Left lung (tissue), 14 donors: ENCODE results near the gene DENND1A. TPM values are rescaled to one million over a fixed set of nuclear protein-coding genes. Genes with fewer than 3 reads are reported as not detected.
A peak's percentile ranks its signal among the peaks of the same experiment; 100 is the strongest.
"Not testable (repeated sequence)": the region's sequence is repeated elsewhere in the genome, so short reads cannot be mapped to it uniquely, and the experiment has no call there.

ENCODE experiments used
- ATAC-seq: fragments of 200-7000 bp; cut with Tn5 transposase; one replicate; pipeline ENCODE4 v1.9.1; 2020; ENCODE audit warnings: moderate library complexity
- DNase-seq, 4 donors: peaks; one replicate each; pipeline ENCODE4 v3.0.0-alpha.2; 2013 to 2020
- H3K27ac ChIP-seq, 2 donors: fragments of 200-600 bp; sonication (generic) in 1 of 2; one replicate each; pipeline versions ENCODE4 v1.5.0 to v1.8.0; 2020 to 2021
- H3K27me3 ChIP-seq, 2 donors: fragments of 200-600 bp; sonication (generic) in 1 of 2; one replicate each; pipeline versions ENCODE4 v1.5.0 to v1.8.0; 2020 to 2021
- H3K36me3 ChIP-seq, 2 donors: fragments of 200-600 bp; sonication (generic) in 1 of 2; one replicate each; pipeline versions ENCODE4 v1.5.0 to v1.8.0; 2020 to 2021
- H3K4me1 ChIP-seq, 2 donors: fragments of 200-600 bp; one replicate each; pipeline ENCODE4 v1.8.0; 2021
- H3K4me3 ChIP-seq, 2 donors: fragments of 200-600 bp; sonication (generic) in 1 of 2; one replicate each; pipeline versions ENCODE4 v1.5.0 to v1.8.0; 2020 to 2021; ENCODE audit warnings: mild to moderate bottlenecking in 1 of 2
- H3K9me3 ChIP-seq, 2 donors: fragments of 200-600 bp; sonication (generic) in 1 of 2; one replicate each; pipeline versions ENCODE4 v1.5.0 to v1.8.0; 2020 to 2021
- intact Hi-C, 2 donors: fragments of 100-400 bp; cut with DNase I; formaldehyde crosslinking; loops; one replicate each; pipeline versions ENCODE4 v1.11.2 to v1.14.2; 2022
- long read RNA-seq, 12 donors: library from polyadenylated mRNA in 2 of 12; unstranded in 2 of 12; transcript quantifications; one replicate each; pipeline ENCODE4 v2.0.0 and lab custom pipeline, GENCODE V29; 2019 to 2026
- polyA plus RNA-seq, 6 donors: library from polyadenylated mRNA; unstranded; fragments of 120-200 nt; gene quantifications; one replicate each; pipeline ENCODE4 v1.2.1, GENCODE V29; 2013; ENCODE audit not compliant: insufficient read length in 6 of 6
- total RNA-seq, 2 donors: library from RNA; stranded (reverse); fragmentation: NEBNext Ultra II Directional; extraction: Animal tissue kit (Norgen Biotek cat#: 25700); gene quantifications; one replicate each; pipeline ENCODE4 v1.2.1, GENCODE V29; 2021
- TF ChIP-seq, protein P1 (sequence below), 2 donors: fragments of 200-600 bp; sonication (generic) in 1 of 2; IDR thresholded peaks; one replicate each; pipeline versions ENCODE4 v1.5.0 to v1.8.0; 2021; ENCODE audit warnings: antibody characterized with exemption in 2 of 2
- donor health status: DM: no; HTN: yes; CAD: no.
- donor health status: DM: no; HTN: no; CAD: no.

DENND1A gene
- total RNA-seq (10 to 100 TPM; 10.8 to 23.2 TPM), polyA plus RNA-seq (10 to 100 TPM in 2 of 6 donors, 1 to 10 TPM in 4; 8.3 to 10.5 (median 9.1) TPM)
- long read RNA-seq, donor 1: 0 reads
- long read RNA-seq, donor 2: 0 reads
- long read RNA-seq, donor 3, full-length matches to known transcripts: 3 of 3 reads
- long read RNA-seq, donor 3, partial matches to known transcripts: 0 of 3 reads
- long read RNA-seq, donor 3, other reads (novel, unspliced or antisense): 0 of 3 reads
- long read RNA-seq, donor 4: 0 reads
- long read RNA-seq, donor 5: 0 reads
- long read RNA-seq, donor 6, full-length matches to known transcripts: 3 of 3 reads
- long read RNA-seq, donor 6, partial matches to known transcripts: 0 of 3 reads
- long read RNA-seq, donor 6, other reads (novel, unspliced or antisense): 0 of 3 reads
- long read RNA-seq, donor 7: 0 reads
- long read RNA-seq, donor 8, partial matches to known transcripts: 0 of 1 reads
- long read RNA-seq, donor 8, other reads (novel, unspliced or antisense): 0 of 1 reads
- long read RNA-seq, donor 9: 0 reads
- long read RNA-seq, donor 10, partial matches to known transcripts: 1 of 1 reads
- long read RNA-seq, donor 10, other reads (novel, unspliced or antisense): 0 of 1 reads
- long read RNA-seq, donor 11, full-length matches to known transcripts: 1 of 1 reads
- long read RNA-seq, donor 11, partial matches to known transcripts: 0 of 1 reads
- long read RNA-seq, donor 11, other reads (novel, unspliced or antisense): 0 of 1 reads
- long read RNA-seq, donor 12: 0 reads

DNA sequence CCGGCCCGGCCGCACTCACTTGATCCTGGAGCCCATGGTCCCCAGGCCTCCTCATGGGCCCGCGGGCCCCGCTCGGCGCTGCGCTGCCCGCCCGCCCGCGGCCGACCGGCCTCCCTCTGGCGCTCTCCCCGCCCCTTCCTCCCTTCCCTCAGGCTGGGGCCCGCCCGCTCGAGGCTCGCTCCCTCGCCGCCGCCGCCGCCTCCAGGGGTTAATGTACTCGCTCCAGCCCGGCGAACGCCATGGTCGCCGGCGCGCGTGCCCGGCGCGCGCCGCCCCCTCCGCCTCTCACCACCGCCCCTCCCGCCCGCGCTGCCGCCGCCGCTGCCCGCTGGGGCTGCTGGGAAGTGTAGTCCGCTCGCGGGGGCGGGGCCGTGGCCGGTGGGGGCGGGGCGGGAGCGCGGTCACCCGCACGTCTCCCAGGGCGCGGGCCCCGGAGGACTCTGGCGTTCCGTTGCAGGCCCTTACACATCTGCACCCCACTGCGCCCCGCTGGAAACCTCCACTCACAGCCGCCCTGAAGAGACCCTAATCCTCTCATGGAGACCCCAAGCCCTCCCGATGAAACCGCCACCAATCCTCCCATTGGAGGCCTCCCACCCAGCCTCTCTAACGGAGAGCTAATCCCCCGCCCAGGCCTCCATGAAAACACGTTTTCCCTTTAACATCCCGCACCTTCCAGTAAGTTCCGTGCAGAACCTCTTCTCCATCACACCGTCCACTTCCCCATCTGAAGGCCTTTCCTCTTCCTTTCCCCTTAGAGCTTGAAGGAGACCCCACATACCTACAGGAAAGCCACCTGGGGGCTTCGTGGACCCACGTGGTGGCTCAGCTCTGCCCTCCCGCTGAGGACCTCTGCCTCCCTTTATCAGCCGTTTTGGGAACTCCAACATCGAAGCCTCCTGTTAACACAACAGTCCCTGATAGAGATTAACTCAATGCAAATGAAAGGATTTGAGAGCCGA is at the start of gene DENND1A:
Gene DENND1A (minus strand): TSS at position 257 of the 962 bp plus-strand sequence. CDS start 221 bp downstream, at position 36.
- peak within 1 kb of the TSS; percentile 41 to 73 for H3K4me3 ChIP-seq
- ATAC-seq (peak; percentile 92), DNase-seq (peak; percentile 89 to 98 (median 92))
- TF ChIP-seq, protein P1, sequence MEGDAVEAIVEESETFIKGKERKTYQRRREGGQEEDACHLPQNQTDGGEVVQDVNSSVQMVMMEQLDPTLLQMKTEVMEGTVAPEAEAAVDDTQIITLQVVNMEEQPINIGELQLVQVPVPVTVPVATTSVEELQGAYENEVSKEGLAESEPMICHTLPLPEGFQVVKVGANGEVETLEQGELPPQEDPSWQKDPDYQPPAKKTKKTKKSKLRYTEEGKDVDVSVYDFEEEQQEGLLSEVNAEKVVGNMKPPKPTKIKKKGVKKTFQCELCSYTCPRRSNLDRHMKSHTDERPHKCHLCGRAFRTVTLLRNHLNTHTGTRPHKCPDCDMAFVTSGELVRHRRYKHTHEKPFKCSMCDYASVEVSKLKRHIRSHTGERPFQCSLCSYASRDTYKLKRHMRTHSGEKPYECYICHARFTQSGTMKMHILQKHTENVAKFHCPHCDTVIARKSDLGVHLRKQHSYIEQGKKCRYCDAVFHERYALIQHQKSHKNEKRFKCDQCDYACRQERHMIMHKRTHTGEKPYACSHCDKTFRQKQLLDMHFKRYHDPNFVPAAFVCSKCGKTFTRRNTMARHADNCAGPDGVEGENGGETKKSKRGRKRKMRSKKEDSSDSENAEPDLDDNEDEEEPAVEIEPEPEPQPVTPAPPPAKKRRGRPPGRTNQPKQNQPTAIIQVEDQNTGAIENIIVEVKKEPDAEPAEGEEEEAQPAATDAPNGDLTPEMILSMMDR (IDR thresholded peaks at IDR 0.05): no peak
- no peaks in the 10 kb centered on the region for H3K9me3 ChIP-seq
- H3K4me1 ChIP-seq: peaks cover 20 to 39% of the 10 kb centered on the region in 2 donors
- H3K27ac ChIP-seq: peak within 1 kb of the TSS; percentile 43 to 73
- intact Hi-C loops: no loop called here
- H3K36me3 ChIP-seq: no peaks in the 10 kb centered on the region
- H3K27me3 ChIP-seq: peaks cover 2 to 31% of the 10 kb centered on the region in 2 donors

DNA sequence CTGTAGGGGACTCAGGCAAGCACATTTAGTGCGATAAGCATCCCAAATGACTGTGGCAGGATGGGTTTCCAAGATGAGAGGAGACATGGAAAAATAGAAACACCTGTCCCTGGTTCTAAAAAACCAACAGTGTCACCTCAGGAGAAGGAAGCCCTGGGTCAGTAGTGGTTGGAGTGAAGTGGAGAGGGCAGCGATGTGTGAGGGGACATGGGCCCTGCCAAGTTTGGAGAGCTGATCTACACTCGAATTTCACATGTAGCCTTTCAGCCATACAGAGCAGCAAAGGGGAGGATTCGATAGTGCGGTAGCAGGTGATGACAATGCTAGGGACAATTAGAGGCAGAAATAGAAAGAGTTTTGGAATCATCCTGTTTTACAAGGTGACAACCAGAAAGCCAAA is 49.1 kb upstream of the DENND1A start:
- DNase-seq (no peak), ATAC-seq (no peak)
- H3K27me3 ChIP-seq: peaks cover 16 to 67% of the 10 kb centered on the region in 2 donors
- no peaks in the 10 kb centered on the region for H3K9me3 ChIP-seq
- no peak overlapping the region for H3K27ac ChIP-seq
- H3K36me3 ChIP-seq: no peaks in the 10 kb centered on the region
- intact Hi-C loops: no loop called here
- TF ChIP-seq, protein P1 (IDR thresholded peaks at IDR 0.05): no peak
- no peak overlapping the region for H3K4me3 ChIP-seq
- H3K4me1 ChIP-seq: no peaks in the 10 kb centered on the region

DNA sequence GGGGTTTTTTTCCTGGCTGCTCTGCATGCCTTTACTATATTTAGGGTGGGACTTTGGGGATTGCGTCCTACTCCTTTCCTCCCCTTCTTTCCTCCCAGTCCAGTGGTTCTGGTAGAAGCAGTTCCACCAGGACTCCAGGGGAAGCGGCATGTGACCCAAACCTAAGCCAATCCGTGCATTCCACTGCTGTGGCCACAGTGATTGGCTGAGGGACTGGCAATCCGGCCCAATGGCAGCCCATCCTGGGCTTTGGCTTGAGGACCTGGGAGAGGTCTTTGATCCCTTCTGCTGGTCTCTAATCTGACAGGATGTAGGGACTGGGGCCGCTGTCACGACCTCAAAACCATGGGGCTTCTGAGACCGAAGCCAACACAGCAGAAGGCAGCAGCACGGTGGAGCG is 46.7 kb upstream of the DENND1A start:
- H3K4me3 ChIP-seq, H3K4me1 ChIP-seq, intact Hi-C loops, H3K27ac ChIP-seq, H3K36me3 ChIP-seq, H3K9me3 ChIP-seq, ATAC-seq, DNase-seq: not testable (repeated sequence)
- H3K27me3 ChIP-seq: peaks cover 11 to 54% of the 10 kb centered on the region in 2 donors

DNA sequence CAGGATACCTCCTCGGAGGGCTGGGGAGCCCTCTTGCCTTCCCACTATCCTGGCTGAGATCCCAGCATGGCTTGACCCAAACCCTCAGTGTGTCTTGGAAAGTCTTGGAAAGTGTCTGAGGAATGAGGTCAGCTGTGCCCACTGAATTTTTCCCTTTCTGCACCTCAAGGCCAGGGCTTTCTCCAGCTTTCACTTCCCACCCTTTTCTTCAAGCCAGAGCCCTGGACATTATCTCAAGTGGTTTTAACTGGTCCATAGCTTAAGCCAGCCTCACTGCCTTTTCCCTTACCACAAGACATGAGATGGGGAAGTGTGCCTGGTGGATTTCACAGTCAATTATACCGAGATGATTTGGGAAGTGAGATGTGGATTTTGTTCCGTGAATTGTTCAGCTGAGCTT is 45.9 kb upstream of the DENND1A start:
- peaks cover 9 to 54% of the 10 kb centered on the region in 2 donors for H3K27me3 ChIP-seq
- DNase-seq (no peak), ATAC-seq (no peak)
- no peak overlapping the region for H3K4me3 ChIP-seq
- H3K27ac ChIP-seq: no peak overlapping the region
- TF ChIP-seq, protein P1 (IDR thresholded peaks at IDR 0.05): no peak
- H3K9me3 ChIP-seq: no peaks in the 10 kb centered on the region
- H3K4me1 ChIP-seq: no peaks in the 10 kb centered on the region
- intact Hi-C loops: no loop called here
- no peaks in the 10 kb centered on the region for H3K36me3 ChIP-seq

DNA sequence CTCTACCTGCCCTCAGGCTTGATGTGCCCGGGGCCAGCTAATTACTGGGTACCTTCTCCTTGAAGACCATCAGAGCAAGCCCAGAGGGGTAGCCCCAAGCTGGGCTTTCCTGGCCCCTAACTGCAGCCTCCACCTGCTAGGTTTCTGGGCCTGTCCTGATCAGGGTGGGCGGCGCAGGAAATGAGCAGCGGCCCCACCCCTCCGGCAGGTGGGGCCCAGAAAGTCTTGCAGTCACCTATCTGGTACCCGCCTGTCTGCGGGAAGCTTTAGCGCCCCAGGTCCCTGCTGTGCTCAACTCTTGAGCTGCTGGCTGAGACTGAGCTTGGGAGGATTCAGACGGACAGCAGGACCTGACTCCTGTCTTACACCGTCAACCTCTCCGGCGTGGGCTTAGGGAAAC is 44.5 kb upstream of the DENND1A start:
- TF ChIP-seq, protein P1 (IDR thresholded peaks at IDR 0.05): no peak
- intact Hi-C loops: no loop called here
- Histone ChIP-seq H3K27me3 (peaks cover 8 to 54% of the 10 kb centered on the region in 2 donors), H3K4me1 (no peaks in the 10 kb centered on the region), H3K4me3 (no peak overlapping the region), H3K27ac (no peak overlapping the region), H3K36me3 (no peaks in the 10 kb centered on the region), H3K9me3 (no peaks in the 10 kb centered on the region)
- ATAC-seq (no peak), DNase-seq (no peak)
